ENCODE data around the gene OVCH1.

GRCh38 chr12:29382251-29382650, 115.2 kb downstream of the OVCH1 start:
- TF ChIP-seq CTCF (IDR thresholded peaks at IDR 0.05; ENCODE audit: low read depth, low read length) (no peak), POLR2A (IDR thresholded peaks at IDR 0.05; ENCODE audit: extremely low read depth, insufficient read length) (no peak), MAX (IDR thresholded peaks at IDR 0.05; ENCODE audit: low read depth, low read length) (no peak), MYC (IDR thresholded peaks at IDR 0.05; ENCODE audit: low read depth, low read length) (no peak)

Measured in NB4 (cell line).